GM15510 (cell line): ENCODE results near the gene ELAC1.

Experiments used
- POLR2A ChIP-seq: IDR thresholded peaks from 3 replicates; pipeline ENCODE4 v1.6.1; 2011; ENCODE audit warnings: borderline replicate concordance; ENCODE audit not compliant: insufficient read length; ENCODE audit errors: extremely low read depth

Gene ELAC1

DNA sequence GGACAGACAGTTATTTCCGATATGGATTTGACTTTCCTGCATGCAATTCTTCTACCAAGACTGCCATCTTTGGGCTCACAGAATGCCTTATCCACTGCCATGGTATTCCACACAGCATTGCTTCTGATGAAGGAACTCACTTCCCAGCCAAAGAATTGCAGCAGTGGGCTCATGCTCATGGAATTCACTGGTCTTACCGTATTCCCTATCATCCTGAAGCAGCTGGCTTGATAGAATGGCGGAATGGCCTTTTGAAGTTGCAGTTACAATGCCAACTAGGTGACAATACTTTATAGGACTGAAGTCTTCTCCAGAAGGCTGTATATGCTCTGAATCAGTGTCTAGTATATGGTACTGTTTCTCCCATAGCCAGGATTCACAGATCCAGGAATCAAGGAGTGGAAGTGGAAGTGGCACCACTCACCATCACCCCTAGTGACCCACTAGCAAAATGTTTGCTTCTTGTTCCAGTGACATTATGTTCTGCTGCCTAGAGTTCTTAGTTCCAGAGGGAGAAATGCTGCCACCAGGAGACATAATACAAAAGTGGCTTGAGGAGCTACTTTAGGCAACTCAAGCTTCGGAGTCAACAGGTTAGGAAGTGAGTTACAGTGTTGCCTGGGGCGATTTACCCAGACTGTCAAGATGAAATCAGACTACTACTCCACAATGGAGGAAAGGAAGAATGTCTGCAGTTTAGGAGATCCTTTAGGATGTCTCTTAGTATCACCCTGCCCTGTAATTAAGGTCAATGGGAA lies 38.4 kb downstream of the ELAC1 start:
- no peak for TF ChIP-seq POLR2A

DNA sequence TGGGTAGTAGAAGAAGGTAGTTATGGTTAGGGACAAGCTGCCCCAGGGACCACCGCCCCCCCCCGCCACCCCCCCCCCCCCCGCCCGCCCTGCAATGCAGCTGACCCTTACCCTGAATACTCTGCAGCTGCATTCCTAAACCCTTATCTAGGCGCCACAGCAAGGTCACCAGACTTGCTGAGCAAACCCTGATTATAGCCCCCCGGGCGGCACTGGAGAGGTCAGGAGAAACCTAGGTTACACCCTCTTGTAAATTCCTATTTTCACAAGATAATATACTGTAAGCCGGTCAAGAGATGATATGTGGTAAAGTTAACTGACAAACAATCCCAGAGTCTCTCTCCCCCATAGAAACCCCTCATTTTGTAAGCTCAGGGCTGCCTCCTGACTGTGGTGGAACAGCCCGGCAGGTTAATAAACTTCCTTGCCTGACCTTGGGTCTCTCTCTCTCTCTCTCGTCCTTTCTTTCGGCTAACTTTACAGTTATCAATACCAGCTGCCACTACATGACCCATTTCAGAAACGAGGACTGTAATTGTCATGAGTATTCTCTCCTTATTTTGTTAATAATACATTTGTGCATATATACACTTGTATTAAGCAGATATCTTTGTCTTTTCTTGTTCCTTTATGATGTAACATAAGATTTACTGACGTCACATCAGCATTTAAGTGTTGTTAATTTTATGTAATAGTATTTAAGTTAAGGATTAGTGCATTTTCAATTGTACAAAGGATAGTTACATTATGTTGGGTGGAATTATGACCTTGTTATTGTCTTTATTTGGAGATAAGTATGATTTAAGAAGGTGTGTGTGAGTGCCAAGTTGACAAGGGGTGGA lies 39.3 kb downstream of the ELAC1 start:
- TF ChIP-seq POLR2A, result no peak

DNA sequence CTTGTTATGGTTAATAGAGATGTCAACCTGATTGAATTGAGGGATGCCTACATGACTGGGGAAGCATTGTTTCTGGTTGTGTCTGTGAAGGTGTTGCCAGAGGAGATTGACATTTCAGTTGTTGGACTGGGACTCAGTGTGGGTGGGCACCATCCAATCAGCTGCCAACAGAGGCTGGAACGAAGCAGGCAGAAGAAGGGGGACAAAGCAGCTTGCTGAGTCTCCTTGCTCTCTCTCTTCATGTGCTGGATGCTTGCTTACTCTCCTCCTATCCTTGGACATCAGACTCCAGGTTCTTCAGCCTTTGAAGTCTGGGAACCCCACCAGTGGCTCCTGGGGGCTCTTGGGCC lies 39.9 kb downstream of the ELAC1 start:
- TF ChIP-seq POLR2A, result no peak

DNA sequence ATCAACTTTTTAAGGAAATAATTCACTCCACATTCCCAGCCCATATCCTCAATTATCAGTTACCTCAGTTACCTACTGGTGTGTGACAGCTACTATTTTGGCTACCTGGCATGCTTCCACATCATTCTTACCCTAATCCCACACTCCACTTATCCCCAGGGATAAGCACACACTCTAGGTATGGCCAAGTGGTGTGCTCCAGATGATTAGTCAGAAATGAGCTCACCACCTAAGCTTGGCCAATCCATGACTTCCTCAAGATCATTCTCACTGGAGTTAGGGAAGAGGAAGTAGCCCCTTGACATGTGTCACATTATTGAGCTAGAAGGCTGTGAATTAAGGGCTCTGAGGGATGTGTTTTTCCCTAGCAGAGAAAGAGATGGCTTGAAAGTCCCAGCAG lies 41.2 kb downstream of the ELAC1 start:
- TF ChIP-seq POLR2A, result no peak

DNA sequence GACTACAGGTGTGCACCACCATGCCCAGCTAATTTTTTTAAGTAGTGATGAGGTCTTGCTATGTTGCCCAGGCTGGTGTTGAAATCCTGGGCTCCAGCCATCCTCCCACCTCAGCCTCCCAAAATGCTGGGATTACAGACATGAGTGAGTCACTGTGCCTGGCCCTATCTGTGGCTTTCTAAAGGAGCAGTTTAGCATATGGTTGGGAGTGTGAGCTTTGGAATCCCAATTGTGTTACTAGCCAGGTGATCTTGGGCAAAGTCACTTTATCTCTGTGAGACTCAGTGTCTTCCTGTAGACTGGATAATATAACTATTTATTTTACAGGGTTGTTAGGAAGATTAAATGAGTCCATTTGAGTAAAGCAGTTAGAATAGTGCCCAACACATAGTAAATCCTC lies 42.4 kb downstream of the ELAC1 start:
- TF ChIP-seq POLR2A, result no peak

GRCh38 chr18:51011709-51012108 lies 43.9 kb downstream of the ELAC1 start:
- no peak for TF ChIP-seq POLR2A

DNA sequence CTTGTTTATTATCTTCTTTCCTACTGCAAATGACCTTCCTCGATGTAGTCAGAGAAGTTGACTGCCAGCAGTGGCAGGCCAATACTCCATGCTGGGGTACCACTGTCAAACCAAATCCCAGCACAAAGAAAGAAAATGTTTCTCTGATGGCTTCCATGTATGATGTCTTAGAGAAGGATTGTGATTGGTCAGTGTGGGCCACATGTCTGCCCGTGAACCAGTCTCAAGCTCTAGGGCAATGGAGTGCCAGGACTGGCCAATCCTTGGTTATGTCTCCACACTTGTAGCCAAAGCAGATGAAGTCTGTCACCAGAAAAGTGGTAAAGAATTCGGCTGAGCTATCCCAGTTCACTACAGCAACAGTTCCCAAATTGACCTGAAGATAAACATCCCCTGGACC lies 44.6 kb downstream of the ELAC1 start:
- TF ChIP-seq POLR2A, result no peak

DNA sequence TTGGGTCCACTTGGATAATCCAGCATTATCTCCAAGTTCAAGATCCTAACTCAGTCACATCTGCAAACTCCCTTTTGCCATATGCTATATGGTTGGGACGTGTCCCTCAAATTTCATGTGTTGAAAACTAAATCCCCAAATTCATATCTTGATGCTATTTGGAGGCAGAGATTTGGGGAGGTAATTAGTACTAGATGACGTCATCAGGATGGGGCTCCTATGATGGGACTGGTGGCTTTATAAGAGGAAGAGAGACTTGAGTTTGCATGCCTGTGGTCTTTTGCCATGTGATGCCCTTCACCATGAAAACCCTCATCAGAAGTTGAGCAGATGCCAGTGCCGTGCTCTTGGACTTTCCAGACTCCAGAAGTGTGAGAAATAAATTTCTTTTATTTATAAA lies 45.4 kb downstream of the ELAC1 start:
- TF ChIP-seq POLR2A, result no peak

- TF ChIP-seq POLR2A, result no peak
These were observed 49.5 kb downstream of the ELAC1 start for GRCh38 chr18:51017140-51017879.

GRCh38 chr18:51020536-51020935 lies 52.7 kb downstream of the ELAC1 start:
- TF ChIP-seq POLR2A, result no peak

DNA sequence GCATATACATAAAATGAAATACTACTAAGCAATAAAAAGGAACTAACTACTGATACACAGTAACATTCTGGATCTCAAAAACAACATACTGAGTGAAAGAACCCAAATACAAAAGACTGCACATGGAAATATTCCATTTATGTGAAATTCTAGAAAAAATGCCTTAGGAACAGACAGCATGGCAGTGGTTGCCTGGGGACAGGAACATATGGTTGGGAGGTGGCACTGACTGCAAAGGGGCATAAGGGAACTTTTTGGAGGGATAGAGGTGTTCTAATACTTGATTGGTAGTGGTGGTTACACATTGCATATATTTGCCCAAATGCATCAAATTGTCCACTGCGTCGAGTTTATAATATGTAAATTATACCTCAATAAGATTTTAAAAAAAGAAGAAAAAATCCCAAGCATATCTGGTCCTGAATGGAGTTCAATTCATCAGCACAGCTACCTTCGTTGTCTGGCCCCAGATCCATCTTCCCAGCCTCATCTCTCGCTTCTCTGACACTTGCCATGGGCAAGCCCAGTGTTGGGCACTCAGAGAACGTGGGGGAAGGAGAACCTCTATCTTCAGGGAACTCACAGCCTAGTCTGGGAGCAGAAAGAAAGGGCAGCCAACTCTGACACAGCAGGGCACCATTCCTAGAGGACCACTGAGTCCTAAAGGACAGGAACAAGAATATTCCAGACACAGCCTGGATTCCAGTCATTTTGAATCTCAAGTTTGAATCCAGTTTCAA lies 53.6 kb downstream of the ELAC1 start:
- no peak for TF ChIP-seq POLR2A

DNA sequence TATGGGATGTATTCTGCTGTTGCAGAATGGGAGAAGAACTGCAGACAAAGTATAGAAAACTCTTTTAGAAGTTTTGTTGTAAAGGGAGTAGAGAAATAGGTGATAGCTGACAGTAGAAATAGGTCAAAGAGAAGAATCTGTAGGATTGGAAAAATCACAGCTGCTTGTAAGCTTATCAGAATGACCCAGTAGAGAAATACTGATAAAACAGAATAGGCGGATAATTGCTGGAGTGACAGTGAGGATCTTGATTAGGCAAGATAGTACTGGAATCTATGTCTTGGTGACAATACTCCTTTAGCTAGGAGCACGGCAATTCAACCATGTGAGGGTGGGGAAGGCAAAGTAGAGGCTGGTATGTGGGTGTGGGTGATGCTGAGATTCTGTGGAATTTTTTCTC lies 57.7 kb downstream of the ELAC1 start:
- no peak for TF ChIP-seq POLR2A

DNA sequence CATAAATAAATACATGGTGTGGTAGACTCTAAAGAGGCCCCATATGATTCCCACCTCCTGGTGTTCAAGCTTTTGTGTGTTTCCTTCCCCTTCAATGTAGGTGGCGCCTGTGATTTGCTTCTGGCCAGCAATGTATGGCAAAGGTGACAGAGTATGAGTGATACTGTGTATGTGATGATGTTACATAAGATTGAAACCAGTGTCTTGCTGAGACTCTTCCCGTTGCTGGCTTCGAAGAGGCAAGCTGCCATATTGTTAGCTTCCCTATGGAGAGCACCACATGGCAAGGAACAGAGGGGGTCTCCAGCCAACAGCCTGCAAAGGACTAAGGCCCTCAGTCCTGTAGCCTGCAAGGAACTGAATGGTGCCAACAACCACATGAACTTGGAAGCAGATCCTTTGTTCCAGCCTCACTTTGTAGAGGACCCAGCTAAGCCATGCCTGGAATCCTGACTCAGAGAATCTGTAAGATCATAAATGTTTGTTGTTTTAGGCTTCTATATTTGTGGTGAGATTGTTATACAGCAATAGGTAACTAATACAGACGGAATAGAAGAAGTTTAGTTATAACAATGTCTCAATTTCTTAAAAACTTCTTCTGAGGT lies 60.5 kb downstream of the ELAC1 start:
- TF ChIP-seq POLR2A, result no peak

GRCh38 chr18:51029378-51029693 lies 61.5 kb downstream of the ELAC1 start:
- TF ChIP-seq POLR2A, result no peak
